Chondrocyte (in vitro differentiated cells): Measurements from ENCODE around the gene PAPLN. TPM values are rescaled to one million over a fixed set of nuclear protein-coding genes. Genes with fewer than 3 reads are reported as not detected.

Source experiments
- DNase-seq: peaks from one replicate; pipeline ENCODE4 v3.0.0; 2021; ENCODE audit warnings: mixed read lengths, low spot score
- H3K27ac Mint-ChIP-seq: one replicate; pipeline ENCODE4 v1.8.0; 2021; ENCODE audit warnings: mild to moderate bottlenecking, moderate library complexity, mixed read lengths; ENCODE audit not compliant: unreplicated experiment
- H3K27me3 Mint-ChIP-seq: 2 replicates; pipeline ENCODE4 v1.8.0; 2021; ENCODE audit warnings: low read depth, mixed read lengths
- H3K36me3 Mint-ChIP-seq: 2 replicates; pipeline ENCODE4 v1.8.0; 2021; ENCODE audit warnings: low read depth, mixed read lengths
- H3K4me1 Mint-ChIP-seq: 2 replicates; pipeline ENCODE4 v1.8.0; 2021; ENCODE audit warnings: low read depth, mild to moderate bottlenecking, mixed read lengths
- H3K4me3 Mint-ChIP-seq: one replicate; pipeline ENCODE4 v1.8.0; 2021; ENCODE audit warnings: mild to moderate bottlenecking, moderate library complexity, mixed read lengths; ENCODE audit not compliant: unreplicated experiment
- H3K9me3 Mint-ChIP-seq: 2 replicates; pipeline ENCODE4 v1.8.0; 2021; ENCODE audit warnings: low read depth, mixed read lengths
- total RNA-seq: library from RNA; stranded (reverse); gene quantifications from 3 replicates; pipeline ENCODE4 v1.2.1, GENCODE V29; 2021
- TF ChIP-seq, protein P1 (sequence below): fragments of 200-600 bp; sonication (generic); IDR thresholded peaks from 2 replicates; pipeline ENCODE4 v1.5.0; 2021; ENCODE audit warnings: antibody characterized with exemption, mild to moderate bottlenecking, moderate library complexity

Gene PAPLN
- total RNA-seq, 1 donor from 2014 or later = 16.8 TPM

GRCh38 chr14:73259837-73260236, 22.5 kb downstream of the PAPLN start:
- Mint-ChIP-seq H3K4me3 (no peak overlapping the region), H3K4me1 (no peaks in the 10 kb centered on the region), H3K9me3 (no peaks in the 10 kb centered on the region), H3K36me3 (no peaks in the 10 kb centered on the region), H3K27ac (no peak overlapping the region), H3K27me3 (no peaks in the 10 kb centered on the region)
- no peak for DNase-seq
- TF ChIP-seq, protein P1, sequence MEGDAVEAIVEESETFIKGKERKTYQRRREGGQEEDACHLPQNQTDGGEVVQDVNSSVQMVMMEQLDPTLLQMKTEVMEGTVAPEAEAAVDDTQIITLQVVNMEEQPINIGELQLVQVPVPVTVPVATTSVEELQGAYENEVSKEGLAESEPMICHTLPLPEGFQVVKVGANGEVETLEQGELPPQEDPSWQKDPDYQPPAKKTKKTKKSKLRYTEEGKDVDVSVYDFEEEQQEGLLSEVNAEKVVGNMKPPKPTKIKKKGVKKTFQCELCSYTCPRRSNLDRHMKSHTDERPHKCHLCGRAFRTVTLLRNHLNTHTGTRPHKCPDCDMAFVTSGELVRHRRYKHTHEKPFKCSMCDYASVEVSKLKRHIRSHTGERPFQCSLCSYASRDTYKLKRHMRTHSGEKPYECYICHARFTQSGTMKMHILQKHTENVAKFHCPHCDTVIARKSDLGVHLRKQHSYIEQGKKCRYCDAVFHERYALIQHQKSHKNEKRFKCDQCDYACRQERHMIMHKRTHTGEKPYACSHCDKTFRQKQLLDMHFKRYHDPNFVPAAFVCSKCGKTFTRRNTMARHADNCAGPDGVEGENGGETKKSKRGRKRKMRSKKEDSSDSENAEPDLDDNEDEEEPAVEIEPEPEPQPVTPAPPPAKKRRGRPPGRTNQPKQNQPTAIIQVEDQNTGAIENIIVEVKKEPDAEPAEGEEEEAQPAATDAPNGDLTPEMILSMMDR = no peak

DNA sequence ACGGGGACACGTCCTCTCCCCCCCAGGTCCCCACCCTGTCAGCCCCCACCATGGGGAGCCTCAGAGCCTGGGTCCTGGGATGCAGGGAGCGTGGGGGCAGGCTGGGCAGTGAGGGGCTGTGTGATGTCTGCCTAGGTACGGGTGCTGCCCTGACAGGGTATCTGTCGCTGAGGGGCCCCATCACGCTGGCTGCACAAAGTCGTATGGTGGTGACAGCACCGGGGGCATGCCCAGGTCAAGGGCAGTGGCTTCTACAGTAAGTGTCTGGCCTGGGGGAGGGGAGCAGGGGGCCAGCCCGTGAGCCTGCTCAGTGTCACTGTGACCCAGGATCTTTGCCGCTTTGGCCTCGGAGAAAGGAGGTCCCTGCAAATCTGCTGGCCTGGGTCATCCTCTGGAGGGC, 23.3 kb downstream of the PAPLN start:
- DNase-seq = no peak
- no peaks in the 10 kb centered on the region for H3K27me3 Mint-ChIP-seq
- no peak overlapping the region for H3K27ac Mint-ChIP-seq
- TF ChIP-seq, protein P1 = no peak
- no peaks in the 10 kb centered on the region for H3K9me3 Mint-ChIP-seq
- no peaks in the 10 kb centered on the region for H3K36me3 Mint-ChIP-seq
- no peak overlapping the region for H3K4me3 Mint-ChIP-seq
- H3K4me1 Mint-ChIP-seq = no peaks in the 10 kb centered on the region

- no peaks in the 10 kb centered on the region for H3K4me1 Mint-ChIP-seq
- H3K36me3 Mint-ChIP-seq = no peaks in the 10 kb centered on the region
- DNase-seq = no peak
These were observed 23.8 kb downstream of the PAPLN start for GRCh38 chr14:73261075-73261474.

DNA sequence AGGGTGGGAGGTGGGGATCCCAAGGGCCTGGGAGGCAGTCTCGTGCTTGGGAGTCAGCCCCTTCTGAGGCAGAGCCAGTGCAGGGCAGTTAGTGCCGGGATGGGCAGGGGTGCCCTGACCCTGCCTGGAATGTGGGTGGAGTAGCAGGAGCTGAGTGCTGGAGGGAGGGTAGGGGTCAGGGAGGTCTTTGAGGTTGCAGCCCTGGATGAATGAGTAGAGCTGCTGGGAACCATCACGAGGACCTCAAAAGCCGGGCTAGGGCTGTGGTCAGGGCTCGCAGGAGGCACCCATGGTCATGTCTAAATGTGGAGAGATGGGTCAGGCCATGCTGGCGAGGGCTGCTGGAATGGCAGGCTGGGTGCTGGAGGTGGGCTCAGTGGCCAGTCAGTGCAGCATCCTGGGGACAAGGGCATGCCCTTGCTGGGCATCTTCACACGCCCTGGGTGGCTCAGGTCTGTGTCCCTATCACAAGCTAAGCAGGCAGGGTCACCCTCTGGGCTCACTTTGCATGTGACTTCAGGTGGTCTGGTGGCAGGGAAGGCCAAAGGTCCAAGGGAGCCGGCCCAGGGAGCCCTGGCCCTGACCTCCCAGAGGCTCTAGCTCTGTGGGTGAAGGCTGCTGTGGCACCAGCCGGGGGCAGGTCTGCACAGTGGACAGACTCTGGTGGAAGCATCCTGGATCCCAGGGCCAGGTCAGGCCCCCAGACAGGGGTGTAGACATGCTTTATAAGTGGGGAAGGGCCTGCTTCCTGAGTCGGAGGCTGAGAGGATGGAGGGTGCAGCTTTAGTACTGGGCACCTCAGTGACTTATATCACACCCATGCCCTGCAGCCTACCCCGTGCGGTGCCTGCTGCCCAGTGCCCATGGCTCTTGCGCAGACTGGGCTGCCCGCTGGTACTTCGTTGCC, 24.5 kb downstream of the PAPLN start:
- H3K9me3 Mint-ChIP-seq = no peaks in the 10 kb centered on the region
- DNase-seq = no peak
- H3K4me1 Mint-ChIP-seq = no peaks in the 10 kb centered on the region
- no peak overlapping the region for H3K27ac Mint-ChIP-seq
- no peaks in the 10 kb centered on the region for H3K27me3 Mint-ChIP-seq
- TF ChIP-seq, protein P1 = no peak
- H3K4me3 Mint-ChIP-seq = no peak overlapping the region
- no peaks in the 10 kb centered on the region for H3K36me3 Mint-ChIP-seq

More at GRCh38 chr14:73261075-73261474, 23.8 kb downstream of the PAPLN start:
- H3K9me3 Mint-ChIP-seq = no peaks in the 10 kb centered on the region
- TF ChIP-seq, protein P1 = no peak
- H3K4me3 Mint-ChIP-seq = no peak overlapping the region
- H3K27ac Mint-ChIP-seq = no peak overlapping the region
- H3K27me3 Mint-ChIP-seq = no peaks in the 10 kb centered on the region

- Mint-ChIP-seq H3K27me3 (no peaks in the 10 kb centered on the region), H3K4me3 (no peak overlapping the region), H3K4me1 (no peaks in the 10 kb centered on the region), H3K36me3 (no peaks in the 10 kb centered on the region), H3K27ac (no peak overlapping the region), H3K9me3 (no peaks in the 10 kb centered on the region)
- no peak for DNase-seq
- TF ChIP-seq, protein P1 = no peak
These were observed 25.3 kb downstream of the PAPLN start for GRCh38 chr14:73262427-73263183.
